Measurements from ENCODE around the gene UBE2V1.

- TF ChIP-seq POLR2AphosphoS5 (IDR thresholded peaks at IDR 0.05), result no peak
- TF ChIP-seq CTCF (IDR thresholded peaks at IDR 0.05), result no peak
These were observed 1.7 kb downstream of the UBE2V1 start for GRCh38 chr20:50111120-50111828.
